Measurements from ENCODE around the gene ZNF217.
A peak's percentile ranks its signal among the peaks of the same experiment; 100 is the strongest.
"Not testable (repeated sequence)": the region's sequence is repeated elsewhere in the genome, so short reads cannot be mapped to it uniquely, and the experiment has no call there.

Gene ZNF217

DNA sequence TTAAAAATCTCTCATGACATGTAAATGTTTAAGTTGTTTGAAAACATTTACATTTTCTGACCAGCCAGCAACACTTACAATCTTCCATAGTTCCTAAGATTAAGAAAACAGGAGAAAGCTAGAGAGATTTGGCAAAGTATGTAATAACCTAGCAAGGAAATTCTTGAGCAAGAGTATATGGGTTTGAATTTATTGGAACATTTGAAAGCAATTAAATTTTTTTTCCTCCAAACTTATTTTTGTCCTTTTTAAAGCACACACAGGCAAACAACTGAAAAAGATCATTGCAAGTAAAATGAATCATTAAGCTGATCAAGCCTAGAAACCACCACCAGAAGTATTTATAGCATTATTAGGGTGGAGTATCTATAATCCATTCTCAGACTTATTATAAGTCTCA, 20.1 kb upstream of the ZNF217 start:
- no peak overlapping the region for H3K4me3 ChIP-seq (ENCODE audit: low read depth, low read length)

DNA sequence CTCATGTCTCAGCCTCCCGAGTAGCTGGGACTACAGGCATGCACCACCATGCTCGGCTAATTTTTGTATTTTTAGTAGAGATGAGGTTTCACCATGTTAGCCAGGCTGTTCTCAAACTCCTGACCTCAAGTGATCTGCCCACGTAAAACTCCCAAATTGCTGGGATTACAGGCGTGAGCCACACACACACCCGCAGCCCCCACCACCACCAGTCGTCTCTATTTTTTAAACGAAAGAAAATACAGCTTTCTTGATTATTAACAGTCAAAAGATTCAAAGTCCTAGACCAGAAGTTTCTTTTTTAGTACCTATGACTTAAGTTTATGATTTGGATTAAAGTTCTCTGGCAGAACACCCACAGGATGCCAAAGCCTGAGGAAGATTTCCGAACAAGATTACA, 18.6 kb upstream of the ZNF217 start:
- H3K4me3 ChIP-seq (ENCODE audit: low read depth, low read length), result not testable (repeated sequence)

More for the DNA sequence above, 20.1 kb upstream of the ZNF217 start:
- TF ChIP-seq, protein P1, sequence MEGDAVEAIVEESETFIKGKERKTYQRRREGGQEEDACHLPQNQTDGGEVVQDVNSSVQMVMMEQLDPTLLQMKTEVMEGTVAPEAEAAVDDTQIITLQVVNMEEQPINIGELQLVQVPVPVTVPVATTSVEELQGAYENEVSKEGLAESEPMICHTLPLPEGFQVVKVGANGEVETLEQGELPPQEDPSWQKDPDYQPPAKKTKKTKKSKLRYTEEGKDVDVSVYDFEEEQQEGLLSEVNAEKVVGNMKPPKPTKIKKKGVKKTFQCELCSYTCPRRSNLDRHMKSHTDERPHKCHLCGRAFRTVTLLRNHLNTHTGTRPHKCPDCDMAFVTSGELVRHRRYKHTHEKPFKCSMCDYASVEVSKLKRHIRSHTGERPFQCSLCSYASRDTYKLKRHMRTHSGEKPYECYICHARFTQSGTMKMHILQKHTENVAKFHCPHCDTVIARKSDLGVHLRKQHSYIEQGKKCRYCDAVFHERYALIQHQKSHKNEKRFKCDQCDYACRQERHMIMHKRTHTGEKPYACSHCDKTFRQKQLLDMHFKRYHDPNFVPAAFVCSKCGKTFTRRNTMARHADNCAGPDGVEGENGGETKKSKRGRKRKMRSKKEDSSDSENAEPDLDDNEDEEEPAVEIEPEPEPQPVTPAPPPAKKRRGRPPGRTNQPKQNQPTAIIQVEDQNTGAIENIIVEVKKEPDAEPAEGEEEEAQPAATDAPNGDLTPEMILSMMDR (IDR thresholded peaks at IDR 0.05; ENCODE audit: low read depth, low read length), result no peak

DNA sequence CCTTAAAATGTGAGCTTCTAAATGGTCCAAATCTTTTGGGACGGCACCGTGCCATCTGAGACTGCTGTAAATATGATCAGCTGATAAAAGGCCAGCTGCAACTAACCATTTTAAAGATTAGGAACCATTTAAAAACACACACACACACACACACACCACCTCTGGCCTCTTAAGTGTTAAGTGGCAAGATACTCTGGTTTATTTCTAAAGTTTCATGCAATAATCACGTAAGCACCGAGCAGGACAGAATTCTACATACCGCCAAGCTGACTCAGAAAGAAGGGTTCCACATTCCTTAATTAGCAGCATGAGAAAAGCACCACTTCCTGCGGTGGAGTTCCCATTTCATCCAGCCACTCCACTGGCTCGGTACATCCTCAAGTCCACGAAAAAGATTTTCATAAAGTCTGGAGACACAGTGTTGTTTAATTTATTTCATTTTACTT, 17.8 kb upstream of the ZNF217 start:
- H3K4me3 ChIP-seq (ENCODE audit: low read depth, low read length), result no peak overlapping the region
- TF ChIP-seq, protein P1 (IDR thresholded peaks at IDR 0.05; ENCODE audit: low read depth, low read length), result no peak

DNA sequence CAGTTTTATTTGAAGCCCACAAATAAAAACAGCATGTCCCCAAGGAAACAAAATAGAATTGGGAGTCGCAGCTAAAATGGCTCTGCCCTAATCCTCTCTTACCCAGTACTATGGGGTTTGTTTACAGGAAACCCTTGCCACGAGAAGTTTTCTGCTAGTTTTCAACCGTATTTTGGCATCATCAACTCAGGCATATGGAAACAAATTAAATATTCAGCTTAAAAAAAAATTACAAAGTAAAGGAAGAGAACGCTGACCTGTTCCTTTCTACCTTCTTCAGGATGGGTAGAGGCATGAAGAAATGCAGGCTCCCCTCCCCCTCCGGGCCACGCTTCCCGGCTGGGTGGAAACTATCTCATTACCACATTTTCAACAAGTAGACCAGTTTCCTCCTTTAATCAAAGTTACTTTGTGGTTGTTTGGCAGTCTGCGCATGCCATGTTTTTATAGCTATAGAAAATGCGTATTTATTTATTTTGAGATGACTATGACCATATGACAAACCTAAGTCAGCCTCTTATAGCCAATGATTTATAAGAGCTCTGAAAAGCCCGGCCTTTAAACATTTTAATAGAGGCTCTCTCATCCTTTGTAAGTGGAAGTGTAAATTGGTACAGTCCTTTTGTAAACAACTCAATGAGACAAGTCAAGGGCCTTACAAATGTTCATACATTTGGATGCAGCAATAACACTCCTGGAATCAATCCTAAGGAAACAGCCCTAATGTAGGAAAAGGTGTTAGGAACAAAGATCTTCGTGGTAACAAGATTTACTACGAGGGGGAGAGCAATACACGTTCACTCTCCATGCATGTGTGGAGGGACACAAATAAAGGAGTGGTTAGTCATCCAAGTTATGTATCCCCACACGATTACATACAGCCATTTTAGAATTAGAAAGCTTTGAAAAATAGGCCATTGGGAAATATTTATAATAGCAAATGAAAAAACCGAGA, 16.1 kb upstream of the ZNF217 start:
- peak overlapping the region; percentile 21; the same call in 1 of the 2 replicates for H3K4me3 ChIP-seq (ENCODE audit: low read depth, low read length)
- TF ChIP-seq, protein P1 (IDR thresholded peaks at IDR 0.05; ENCODE audit: low read depth, low read length), result no peak

DNA sequence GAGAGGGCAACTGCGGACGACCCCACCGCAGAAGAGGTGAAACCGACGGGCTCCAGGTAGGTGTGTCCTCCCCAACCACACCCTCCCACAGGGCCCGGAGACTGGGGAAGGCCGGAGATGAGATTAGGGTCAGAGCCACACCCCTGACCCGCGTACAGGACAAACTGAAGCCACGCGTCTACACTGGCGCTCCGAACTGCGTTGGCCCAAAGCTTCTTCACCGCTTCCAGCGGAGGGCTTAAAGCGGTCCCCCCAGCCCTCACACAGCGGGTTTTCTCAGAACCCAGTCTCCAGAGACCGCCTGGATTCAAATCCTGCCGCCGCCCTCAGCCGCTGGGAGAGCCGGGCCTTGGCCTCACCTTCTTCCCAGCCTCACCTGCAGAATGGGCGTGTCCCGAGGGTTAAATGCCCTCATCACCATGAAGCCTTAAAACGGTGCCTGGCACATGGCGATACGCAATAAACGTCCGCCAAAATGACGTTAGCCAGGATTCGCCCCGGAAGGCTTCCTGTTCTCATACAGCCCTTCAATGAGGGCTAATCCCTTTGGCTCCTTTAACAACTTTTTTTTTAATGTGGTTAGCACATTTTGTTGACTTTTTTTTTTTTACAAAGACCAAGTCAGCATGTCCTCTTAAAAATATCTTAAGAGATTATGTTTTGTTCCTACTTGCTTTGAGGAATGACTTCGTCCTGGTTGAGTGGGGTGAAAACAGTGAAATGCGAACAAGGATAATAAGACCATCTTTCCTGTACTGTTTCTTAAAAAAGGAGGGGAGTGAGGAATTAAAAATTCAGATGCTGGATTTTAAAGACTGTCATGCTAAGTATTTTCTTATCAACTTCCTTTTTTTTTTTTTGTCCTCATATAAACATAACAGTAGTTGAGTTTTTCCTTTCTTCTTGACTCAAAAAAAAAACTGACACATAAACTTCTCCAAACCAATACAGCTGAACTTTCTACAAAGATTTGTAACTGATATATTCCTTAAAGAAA, 15.1 kb upstream of the ZNF217 start:
- H3K4me3 ChIP-seq (ENCODE audit: low read depth, low read length), result no peak overlapping the region
- TF ChIP-seq, protein P1 (IDR thresholded peaks at IDR 0.05; ENCODE audit: low read depth, low read length), result no peak

DNA sequence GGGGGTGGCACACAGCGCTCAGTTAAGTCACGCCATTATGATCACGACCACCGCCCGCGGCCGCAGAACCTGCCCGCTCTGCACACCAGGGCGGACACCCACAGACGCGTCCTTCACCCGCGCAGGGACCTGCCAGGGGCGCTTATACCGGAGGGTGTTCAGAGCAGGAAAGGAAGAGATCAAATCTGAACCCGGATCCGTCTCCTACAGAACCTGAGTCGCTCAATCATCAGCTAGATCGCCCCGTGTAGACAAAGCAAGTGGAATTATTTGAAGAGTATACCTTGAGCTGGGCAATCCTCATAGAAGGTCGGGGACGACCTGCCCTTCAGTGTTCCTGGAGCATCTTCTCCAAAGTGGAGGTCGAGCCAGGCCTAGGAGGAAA, 14.4 kb upstream of the ZNF217 start:
- TF ChIP-seq, protein P1 (IDR thresholded peaks at IDR 0.05; ENCODE audit: low read depth, low read length), result no peak
- H3K4me3 ChIP-seq (ENCODE audit: low read depth, low read length), result no peak overlapping the region

DNA sequence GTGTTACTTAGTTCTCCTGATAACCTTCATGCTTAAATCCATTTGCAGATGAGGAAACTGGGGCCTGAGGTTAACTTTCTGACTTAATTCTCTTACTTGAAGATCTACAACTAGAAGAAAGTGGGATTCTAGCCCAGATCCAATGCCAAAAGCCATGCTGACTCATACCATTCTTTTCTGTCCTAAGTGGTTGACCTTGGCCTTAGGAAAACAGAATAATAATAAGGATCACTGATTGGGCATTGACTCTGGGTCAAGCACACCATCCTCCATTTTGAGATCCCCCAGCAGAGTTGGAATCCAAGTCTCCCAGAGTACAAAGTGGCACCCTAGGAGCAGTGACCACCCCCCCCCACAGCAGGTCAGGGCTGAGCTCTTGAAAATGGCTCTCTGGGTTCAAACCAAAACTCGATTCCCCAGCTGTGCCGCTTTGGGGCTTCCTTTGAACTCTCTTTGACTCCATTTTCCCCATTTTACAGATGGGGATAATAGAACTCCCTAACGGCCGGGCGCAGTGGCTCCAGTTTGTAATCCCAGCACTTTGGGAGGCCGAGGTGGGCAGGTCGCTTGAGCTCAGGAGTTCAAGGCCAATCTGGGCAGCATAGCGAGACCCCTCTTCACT, 12.8 kb upstream of the ZNF217 start:
- no peak overlapping the region for H3K4me3 ChIP-seq (ENCODE audit: low read depth, low read length)
- TF ChIP-seq, protein P1 (IDR thresholded peaks at IDR 0.05; ENCODE audit: low read depth, low read length), result no peak

DNA sequence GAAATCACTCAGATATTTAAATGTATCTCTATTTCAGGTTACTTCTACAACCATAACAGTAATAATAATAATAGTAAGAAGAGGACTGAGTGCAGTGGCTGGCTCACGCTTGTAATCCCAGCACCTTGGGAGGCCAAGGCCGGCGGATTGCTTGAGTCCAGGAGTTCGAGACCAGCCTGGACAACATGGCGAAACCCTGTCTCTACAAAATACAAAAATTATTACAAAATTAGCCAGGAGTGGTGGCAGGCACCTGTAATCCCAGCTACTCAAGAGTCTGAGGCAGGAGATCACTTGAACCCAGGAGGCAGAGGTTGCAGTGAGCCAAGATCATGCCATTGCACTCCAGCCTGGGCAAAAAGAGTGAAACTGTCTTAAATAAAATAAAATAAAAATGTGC, 11.8 kb upstream of the ZNF217 start:
- not testable (repeated sequence) for H3K4me3 ChIP-seq (ENCODE audit: low read depth, low read length)

DNA sequence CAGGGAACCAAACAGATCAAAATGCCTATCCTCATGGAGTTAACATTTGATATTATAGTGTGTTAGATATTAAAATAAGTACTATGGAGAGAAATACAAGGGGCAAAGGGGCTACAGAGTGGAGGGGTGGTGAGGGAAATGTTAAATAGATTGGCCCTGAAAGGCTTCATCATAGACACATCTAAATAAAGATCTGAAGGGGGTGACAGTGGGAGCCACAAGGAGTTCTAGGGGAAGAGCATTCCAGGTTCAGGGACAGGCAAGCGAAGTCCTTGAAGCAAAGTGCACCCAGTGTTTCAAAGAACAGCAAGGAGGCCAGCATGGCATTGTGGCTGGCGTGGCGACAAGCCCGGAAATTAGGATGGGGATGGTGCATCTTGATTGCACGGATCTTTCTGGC, 11.2 kb upstream of the ZNF217 start:
- H3K4me3 ChIP-seq (ENCODE audit: low read depth, low read length), result not testable (repeated sequence)

All from WI38 (cell line).